Progenitor cell of endocrine pancreas (in vitro differentiated cells): ENCODE results near the gene EID3. TPM values are rescaled to one million over a fixed set of nuclear protein-coding genes. Genes with fewer than 3 reads are reported as not detected.
"Not testable (repeated sequence)": the region's sequence is repeated elsewhere in the genome, so short reads cannot be mapped to it uniquely, and the experiment has no call there.

ENCODE experiments used
- DNase-seq: peaks from one replicate; pipeline ENCODE4 v3.0.0; 2021; ENCODE audit warnings: low spot score; ENCODE audit not compliant: unreplicated experiment
- H3K27ac Mint-ChIP-seq: 2 replicates; pipeline ENCODE4 v1.8.0; 2021; ENCODE audit warnings: mild to moderate bottlenecking, moderate library complexity, mixed read lengths
- H3K27me3 Mint-ChIP-seq: 2 replicates; pipeline ENCODE4 v1.8.0; 2021; ENCODE audit warnings: mixed read lengths
- H3K36me3 Mint-ChIP-seq: 2 replicates; pipeline ENCODE4 v1.8.0; 2022; ENCODE audit warnings: mixed read lengths; ENCODE audit not compliant: insufficient read depth
- H3K4me1 Mint-ChIP-seq: 2 replicates; pipeline ENCODE4 v1.8.0; 2021; ENCODE audit warnings: low read depth, mixed read lengths
- H3K4me3 Mint-ChIP-seq: 2 replicates; pipeline ENCODE4 v1.8.0; 2021; ENCODE audit warnings: low read depth, mild to moderate bottlenecking, moderate library complexity, mixed read lengths
- H3K9me3 Mint-ChIP-seq: 2 replicates; pipeline ENCODE4 v1.8.0; 2021; ENCODE audit warnings: low read depth, mixed read lengths
- total RNA-seq: library from RNA; stranded (reverse); gene quantifications from 2 replicates; pipeline ENCODE4 v1.2.1, GENCODE V29; 2021
- TF ChIP-seq, protein P1 (sequence below): fragments of 200-600 bp; sonication (generic); IDR thresholded peaks from one replicate; pipeline ENCODE4 v1.5.0; 2021; ENCODE audit warnings: antibody characterized with exemption, mild to moderate bottlenecking; ENCODE audit not compliant: unreplicated experiment

EID3 gene
- total RNA-seq, 1 donor from 2014 or later, result 2.9 TPM

DNA sequence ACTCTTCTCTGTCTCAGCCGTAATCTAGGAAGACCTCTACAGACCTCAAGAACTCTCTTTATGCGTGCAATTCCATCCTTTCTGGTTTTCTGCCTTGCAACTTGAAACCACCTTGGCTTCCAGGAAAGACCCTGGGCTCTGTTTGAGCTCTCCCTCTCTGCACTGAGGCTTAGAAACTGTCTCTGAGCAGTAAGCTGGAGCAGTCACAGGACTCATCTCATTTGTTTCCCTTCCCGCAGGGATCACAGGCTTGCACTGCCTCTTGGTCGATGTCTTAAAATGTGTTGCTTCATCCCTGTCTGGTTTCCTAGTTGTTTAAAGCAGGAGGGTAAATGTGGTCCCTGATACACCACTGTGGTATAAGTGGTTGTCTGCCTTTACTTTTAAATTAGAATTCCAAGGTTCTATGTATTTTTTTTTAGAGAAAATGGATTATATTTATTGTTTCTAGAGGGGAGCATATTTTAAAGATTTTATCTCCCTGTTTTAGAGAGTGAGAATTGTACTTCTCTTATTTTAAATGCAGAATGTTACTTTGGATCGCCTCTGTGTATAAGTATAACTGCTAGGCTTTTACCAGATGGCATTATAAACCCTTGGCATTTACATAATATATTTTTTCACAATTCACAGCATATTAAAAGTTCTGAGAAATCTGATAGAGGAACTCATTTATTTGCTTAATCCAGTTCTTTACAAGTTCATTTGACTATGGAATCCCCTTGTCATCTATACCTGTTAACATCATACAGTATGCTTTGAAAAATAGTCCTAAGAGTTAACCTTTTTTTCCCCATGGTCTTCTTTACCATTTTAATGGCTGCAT lies 26.4 kb downstream of the EID3 start:
- Mint-ChIP-seq H3K36me3 (peaks cover 30% of the 10 kb centered on the region), H3K9me3 (no peaks in the 10 kb centered on the region), H3K4me1 (no peaks in the 10 kb centered on the region), H3K4me3 (no peak overlapping the region), H3K27ac (peak overlapping the region; percentile 73), H3K27me3 (no peaks in the 10 kb centered on the region)
- TF ChIP-seq, protein P1, sequence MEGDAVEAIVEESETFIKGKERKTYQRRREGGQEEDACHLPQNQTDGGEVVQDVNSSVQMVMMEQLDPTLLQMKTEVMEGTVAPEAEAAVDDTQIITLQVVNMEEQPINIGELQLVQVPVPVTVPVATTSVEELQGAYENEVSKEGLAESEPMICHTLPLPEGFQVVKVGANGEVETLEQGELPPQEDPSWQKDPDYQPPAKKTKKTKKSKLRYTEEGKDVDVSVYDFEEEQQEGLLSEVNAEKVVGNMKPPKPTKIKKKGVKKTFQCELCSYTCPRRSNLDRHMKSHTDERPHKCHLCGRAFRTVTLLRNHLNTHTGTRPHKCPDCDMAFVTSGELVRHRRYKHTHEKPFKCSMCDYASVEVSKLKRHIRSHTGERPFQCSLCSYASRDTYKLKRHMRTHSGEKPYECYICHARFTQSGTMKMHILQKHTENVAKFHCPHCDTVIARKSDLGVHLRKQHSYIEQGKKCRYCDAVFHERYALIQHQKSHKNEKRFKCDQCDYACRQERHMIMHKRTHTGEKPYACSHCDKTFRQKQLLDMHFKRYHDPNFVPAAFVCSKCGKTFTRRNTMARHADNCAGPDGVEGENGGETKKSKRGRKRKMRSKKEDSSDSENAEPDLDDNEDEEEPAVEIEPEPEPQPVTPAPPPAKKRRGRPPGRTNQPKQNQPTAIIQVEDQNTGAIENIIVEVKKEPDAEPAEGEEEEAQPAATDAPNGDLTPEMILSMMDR, result no peak
- no peak for DNase-seq

DNA sequence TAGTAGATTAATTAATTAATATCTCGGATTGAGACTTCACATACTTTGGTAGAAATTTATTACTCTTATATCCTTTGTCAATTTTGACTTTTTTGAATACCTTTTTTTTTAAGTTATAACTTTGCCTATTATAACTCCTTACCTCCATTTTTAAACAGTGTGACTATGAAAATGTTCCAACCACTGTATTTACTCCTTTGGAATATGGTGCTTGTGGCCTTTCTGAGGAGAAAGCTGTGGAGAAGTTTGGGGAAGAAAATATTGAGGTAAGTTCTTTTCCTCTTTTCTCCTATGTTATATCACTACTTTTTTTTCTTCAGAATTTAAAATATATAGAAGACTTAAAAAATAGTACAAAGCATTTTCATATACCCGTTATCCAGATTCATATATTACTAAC lies 27.8 kb downstream of the EID3 start:
- Mint-ChIP-seq H3K36me3 (peaks cover 26% of the 10 kb centered on the region), H3K4me3 (no peak overlapping the region), H3K9me3 (no peaks in the 10 kb centered on the region), H3K27ac (no peak overlapping the region), H3K4me1 (no peaks in the 10 kb centered on the region), H3K27me3 (no peaks in the 10 kb centered on the region)
- TF ChIP-seq, protein P1, result no peak
- DNase-seq, result no peak

DNA sequence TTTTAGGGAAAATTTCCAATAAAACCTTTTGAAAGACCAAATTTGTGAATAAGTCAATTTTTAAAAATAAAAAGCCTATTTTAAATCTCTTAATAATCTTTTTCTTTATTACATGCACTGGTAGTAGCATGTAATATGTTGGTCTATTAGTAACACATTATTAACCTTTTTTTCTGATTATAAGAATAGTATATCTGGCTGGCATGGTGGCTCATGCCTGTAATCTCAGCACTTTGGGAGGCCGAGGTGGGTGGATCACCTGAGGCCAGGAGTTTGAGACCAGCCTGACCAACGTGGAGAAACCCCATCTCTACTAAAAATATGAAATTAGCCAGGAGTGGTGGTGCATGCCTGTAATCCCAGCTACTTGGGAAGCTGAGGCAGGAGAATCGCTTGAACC lies 28.7 kb downstream of the EID3 start:
- not testable (repeated sequence) for H3K27me3 Mint-ChIP-seq, H3K4me1 Mint-ChIP-seq, H3K4me3 Mint-ChIP-seq, H3K27ac Mint-ChIP-seq, H3K9me3 Mint-ChIP-seq, DNase-seq
- peaks cover 21% of the 10 kb centered on the region for H3K36me3 Mint-ChIP-seq

DNA sequence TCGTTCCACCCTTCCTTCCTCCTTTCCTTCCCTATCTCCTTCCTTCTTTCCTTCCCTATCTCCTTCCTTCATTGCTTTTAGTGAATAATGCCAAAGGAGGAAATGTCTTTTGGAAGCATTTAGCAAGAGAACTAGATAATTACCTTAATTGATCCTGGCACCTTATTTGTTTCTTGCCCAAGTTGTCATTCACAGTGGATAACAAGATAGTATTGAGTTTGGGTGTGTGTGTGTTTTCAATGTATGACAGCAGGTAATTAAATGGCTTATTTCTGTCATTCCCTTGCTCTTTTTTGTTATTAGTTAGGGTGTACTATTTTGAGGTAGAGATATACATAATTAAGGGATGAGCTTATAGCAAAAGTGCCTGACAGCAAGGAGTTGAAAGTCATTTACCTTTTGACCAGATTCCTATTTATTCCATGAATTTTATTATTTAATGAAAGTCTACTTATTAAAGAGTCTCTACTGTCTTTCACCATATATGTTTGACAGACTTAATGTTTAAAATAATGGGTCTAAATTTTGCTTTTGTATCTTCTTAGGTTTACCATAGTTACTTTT lies 30.2 kb downstream of the EID3 start:
- Mint-ChIP-seq H3K27ac (no peak overlapping the region), H3K36me3 (peaks cover 15% of the 10 kb centered on the region), H3K9me3 (no peaks in the 10 kb centered on the region), H3K4me1 (no peaks in the 10 kb centered on the region), H3K4me3 (no peak overlapping the region), H3K27me3 (no peaks in the 10 kb centered on the region)
- DNase-seq, result no peak
- TF ChIP-seq, protein P1, result no peak

DNA sequence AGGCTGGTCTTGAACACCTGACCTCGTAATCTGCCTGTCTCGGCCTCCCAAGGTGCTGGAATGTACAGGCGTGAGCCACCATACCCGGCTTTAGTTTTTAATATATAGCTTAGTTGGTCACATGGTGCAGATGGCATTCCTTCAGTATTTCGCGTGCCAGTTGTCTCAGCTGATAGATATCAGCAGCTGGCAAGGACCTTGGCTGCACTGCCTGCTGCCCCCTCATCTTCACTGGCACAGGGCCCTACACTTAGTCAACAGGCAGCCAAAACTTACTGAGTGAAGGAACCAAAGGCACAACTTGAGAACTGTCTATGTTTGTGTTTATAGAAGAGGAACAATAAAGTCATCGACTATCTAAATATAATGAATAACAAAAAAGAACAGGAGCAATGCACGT lies 31.0 kb downstream of the EID3 start:
- Mint-ChIP-seq H3K9me3 (no peaks in the 10 kb centered on the region), H3K27ac (peak overlapping the region; percentile 37), H3K4me3 (no peak overlapping the region), H3K36me3 (peaks cover 11% of the 10 kb centered on the region), H3K27me3 (no peaks in the 10 kb centered on the region), H3K4me1 (no peaks in the 10 kb centered on the region)
- no peak for DNase-seq
- TF ChIP-seq, protein P1, result no peak

DNA sequence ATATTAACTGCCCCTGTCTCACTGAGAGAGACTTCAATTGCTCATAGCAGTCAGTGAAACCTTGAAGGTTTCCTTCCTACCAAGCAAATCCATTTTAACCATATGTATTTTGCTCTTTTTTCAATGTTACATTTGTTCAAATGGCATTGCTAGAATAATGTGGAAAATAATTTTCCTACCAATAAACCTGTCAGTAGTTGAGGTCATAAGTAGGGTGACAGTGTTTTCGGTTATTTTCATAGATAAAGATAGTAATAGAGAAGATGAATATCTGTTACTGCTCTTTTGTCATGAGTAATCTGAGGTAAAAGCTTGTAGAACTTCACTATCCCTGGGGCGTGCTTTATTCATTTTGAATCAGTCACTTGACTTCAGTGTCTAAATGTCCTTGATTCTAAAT lies 32.6 kb downstream of the EID3 start:
- Mint-ChIP-seq H3K27me3 (no peaks in the 10 kb centered on the region), H3K27ac (no peak overlapping the region), H3K4me3 (no peak overlapping the region), H3K9me3 (no peaks in the 10 kb centered on the region), H3K36me3 (peaks cover 12% of the 10 kb centered on the region), H3K4me1 (peaks cover under 1% of the 10 kb centered on the region)
- DNase-seq, result no peak
- TF ChIP-seq, protein P1, result no peak
